Right lobe of liver (tissue), 4 donors: Measurements from ENCODE around the gene UGT8.

Experiments used
- POLR2A ChIP-seq: fragments of 450-650 bp; IDR thresholded peaks from one replicate; pipeline ENCODE4 v1.6.1; 2017; ENCODE audit warnings: antibody characterized with exemption, mild to moderate bottlenecking
- TF ChIP-seq, protein P1 (sequence below), 4 donors: fragments of 200-600 bp in 3 of 4; fragments of 450-650 bp in 1 of 4; IDR thresholded peaks; one replicate each; pipeline versions ENCODE4 v1.5.1 to v1.8.0; 2016 to 2022; ENCODE audit warnings: antibody characterized with exemption in 4 of 4, mild to moderate bottlenecking in 2 of 4
- donor health status: DM: no; HTN: no; CAD: no.
- donor health status: DM: no; HTN: no; CAD: no.
- donor health status: DM: no; HTN: yes; CAD: no.

DNA sequence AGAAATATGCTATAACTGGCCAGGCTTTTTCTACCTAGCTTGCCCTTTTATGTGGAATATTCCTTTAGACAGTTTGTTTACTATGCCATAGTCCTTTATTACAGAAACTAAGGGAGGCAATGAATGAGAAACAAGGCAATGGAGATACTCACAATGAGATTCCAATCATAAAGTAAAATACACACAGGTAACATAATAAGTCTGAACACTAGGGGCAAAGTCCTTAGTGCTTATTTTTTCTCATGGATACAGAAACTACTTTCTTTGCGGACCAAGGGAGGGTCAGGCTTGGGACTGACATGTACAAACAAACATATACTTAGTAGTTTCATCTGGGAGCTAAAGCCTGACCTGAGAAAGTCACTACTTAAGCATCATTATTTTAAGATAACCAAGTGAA lies 16.0 kb upstream of the UGT8 start:
- no peak for TF ChIP-seq POLR2A
- TF ChIP-seq, protein P1, sequence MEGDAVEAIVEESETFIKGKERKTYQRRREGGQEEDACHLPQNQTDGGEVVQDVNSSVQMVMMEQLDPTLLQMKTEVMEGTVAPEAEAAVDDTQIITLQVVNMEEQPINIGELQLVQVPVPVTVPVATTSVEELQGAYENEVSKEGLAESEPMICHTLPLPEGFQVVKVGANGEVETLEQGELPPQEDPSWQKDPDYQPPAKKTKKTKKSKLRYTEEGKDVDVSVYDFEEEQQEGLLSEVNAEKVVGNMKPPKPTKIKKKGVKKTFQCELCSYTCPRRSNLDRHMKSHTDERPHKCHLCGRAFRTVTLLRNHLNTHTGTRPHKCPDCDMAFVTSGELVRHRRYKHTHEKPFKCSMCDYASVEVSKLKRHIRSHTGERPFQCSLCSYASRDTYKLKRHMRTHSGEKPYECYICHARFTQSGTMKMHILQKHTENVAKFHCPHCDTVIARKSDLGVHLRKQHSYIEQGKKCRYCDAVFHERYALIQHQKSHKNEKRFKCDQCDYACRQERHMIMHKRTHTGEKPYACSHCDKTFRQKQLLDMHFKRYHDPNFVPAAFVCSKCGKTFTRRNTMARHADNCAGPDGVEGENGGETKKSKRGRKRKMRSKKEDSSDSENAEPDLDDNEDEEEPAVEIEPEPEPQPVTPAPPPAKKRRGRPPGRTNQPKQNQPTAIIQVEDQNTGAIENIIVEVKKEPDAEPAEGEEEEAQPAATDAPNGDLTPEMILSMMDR (IDR thresholded peaks at IDR 0.05) = no peak
